ENCODE measurements around the gene BLOC1S5. TPM values are rescaled to one million over a fixed set of nuclear protein-coding genes. Genes with fewer than 3 reads are reported as not detected.

BLOC1S5 gene
- total RNA-seq, 3 donors from 2014 or later, result 11.8 to 13.8 (median 12.2) TPM

GRCh38 chr6:8029243-8029870 lies 34.8 kb downstream of the BLOC1S5 start:
- ATAC-seq, result no peak
- intact Hi-C loops (cut with DNase I, micrococcal nuclease), result no loop called here
- Histone ChIP-seq H3K4me1 (ENCODE audit: low read depth) (no peaks in the 10 kb centered on the region), H3K36me3 (ENCODE audit: low read depth) (no peaks in the 10 kb centered on the region), H3K9me3 (peaks cover 2% of the 10 kb centered on the region), H3K4me3 (no peak overlapping the region)
- no peak for TF ChIP-seq CTCF (IDR thresholded peaks at IDR 0.05)
- no peak for DNase-seq

GRCh38 chr6:8027965-8028651 lies 36.1 kb downstream of the BLOC1S5 start:
- Histone ChIP-seq H3K36me3 (ENCODE audit: low read depth) (no peaks in the 10 kb centered on the region), H3K9me3 (no peaks in the 10 kb centered on the region), H3K4me3 (no peak overlapping the region), H3K4me1 (ENCODE audit: low read depth) (no peaks in the 10 kb centered on the region)
- TF ChIP-seq CTCF (IDR thresholded peaks at IDR 0.05), result no peak
- DNase-seq, result no peak
- no peak for ATAC-seq
- intact Hi-C loops (cut with DNase I, micrococcal nuclease), result no loop called here

GRCh38 chr6:8026800-8027199 lies 37.4 kb downstream of the BLOC1S5 start:
- H3K4me1 ChIP-seq (ENCODE audit: low read depth), result no peaks in the 10 kb centered on the region
- ATAC-seq, result no peak
- no peak for TF ChIP-seq CTCF (IDR thresholded peaks at IDR 0.05)
- H3K4me3 ChIP-seq, result no peak overlapping the region
- intact Hi-C loops (cut with DNase I, micrococcal nuclease), result no loop called here
- H3K9me3 ChIP-seq, result no peaks in the 10 kb centered on the region
- DNase-seq, result no peak
- no peaks in the 10 kb centered on the region for H3K36me3 ChIP-seq (ENCODE audit: low read depth)

GRCh38 chr6:8025191-8025590 lies 39.0 kb downstream of the BLOC1S5 start:
- no peak for TF ChIP-seq CTCF (IDR thresholded peaks at IDR 0.05)

GRCh38 chr6:8023638-8024037 lies 40.6 kb downstream of the BLOC1S5 start:
- ATAC-seq (no peak), DNase-seq (no peak)
- no peak for TF ChIP-seq CTCF (IDR thresholded peaks at IDR 0.05)
- H3K4me3 ChIP-seq, result no peak overlapping the region
- H3K4me1 ChIP-seq (ENCODE audit: low read depth), result no peaks in the 10 kb centered on the region
- no peaks in the 10 kb centered on the region for H3K9me3 ChIP-seq
- no peaks in the 10 kb centered on the region for H3K36me3 ChIP-seq (ENCODE audit: low read depth)
- intact Hi-C loops (cut with DNase I, micrococcal nuclease), result no loop called here

More at GRCh38 chr6:8025191-8025590, 39.0 kb downstream of the BLOC1S5 start:
- intact Hi-C loops (cut with DNase I, micrococcal nuclease), result no loop called here
- no peak for ATAC-seq
- Histone ChIP-seq H3K9me3 (no peaks in the 10 kb centered on the region), H3K36me3 (ENCODE audit: low read depth) (no peaks in the 10 kb centered on the region), H3K4me3 (no peak overlapping the region), H3K4me1 (ENCODE audit: low read depth) (no peaks in the 10 kb centered on the region)
- DNase-seq, result no peak
